Adipose tissue (tissue), 3 donors: Measurements from ENCODE around the gene B4GALT7. TPM values are rescaled to one million over a fixed set of nuclear protein-coding genes. Genes with fewer than 3 reads are reported as not detected.
"Not testable (repeated sequence)": the region's sequence is repeated elsewhere in the genome, so short reads cannot be mapped to it uniquely, and the experiment has no call there.

Experiments used
- H3K27ac ChIP-seq: one replicate; pipeline ENCODE4 v1.5.1; 2013; ENCODE audit warnings: low read depth, low read length
- WGBS, 3 donors: extraction: QIAGEN DNeasy Blood & Tissue Kit; methylation state at CpG; one replicate each; pipeline ENCODE4 v1.1.7; 2013; 5-methylcytosine and 5-hydroxymethylcytosine counted together
- polyA plus RNA-seq, 3 donors: library from polyadenylated mRNA; stranded (reverse); fragments of 200-250 nt; gene quantifications; one replicate each; pipeline ENCODE4 v1.2.3, GENCODE V29; 2013
- donor health status: healthy with polysubstance abuse.
- donor health status: Bipolar disorder and iron deficiency.
- donor health status: healthy.

The B4GALT7 gene
- polyA plus RNA-seq, 3 donors: 21.6 to 45.4 (median 23.8) TPM

DNA sequence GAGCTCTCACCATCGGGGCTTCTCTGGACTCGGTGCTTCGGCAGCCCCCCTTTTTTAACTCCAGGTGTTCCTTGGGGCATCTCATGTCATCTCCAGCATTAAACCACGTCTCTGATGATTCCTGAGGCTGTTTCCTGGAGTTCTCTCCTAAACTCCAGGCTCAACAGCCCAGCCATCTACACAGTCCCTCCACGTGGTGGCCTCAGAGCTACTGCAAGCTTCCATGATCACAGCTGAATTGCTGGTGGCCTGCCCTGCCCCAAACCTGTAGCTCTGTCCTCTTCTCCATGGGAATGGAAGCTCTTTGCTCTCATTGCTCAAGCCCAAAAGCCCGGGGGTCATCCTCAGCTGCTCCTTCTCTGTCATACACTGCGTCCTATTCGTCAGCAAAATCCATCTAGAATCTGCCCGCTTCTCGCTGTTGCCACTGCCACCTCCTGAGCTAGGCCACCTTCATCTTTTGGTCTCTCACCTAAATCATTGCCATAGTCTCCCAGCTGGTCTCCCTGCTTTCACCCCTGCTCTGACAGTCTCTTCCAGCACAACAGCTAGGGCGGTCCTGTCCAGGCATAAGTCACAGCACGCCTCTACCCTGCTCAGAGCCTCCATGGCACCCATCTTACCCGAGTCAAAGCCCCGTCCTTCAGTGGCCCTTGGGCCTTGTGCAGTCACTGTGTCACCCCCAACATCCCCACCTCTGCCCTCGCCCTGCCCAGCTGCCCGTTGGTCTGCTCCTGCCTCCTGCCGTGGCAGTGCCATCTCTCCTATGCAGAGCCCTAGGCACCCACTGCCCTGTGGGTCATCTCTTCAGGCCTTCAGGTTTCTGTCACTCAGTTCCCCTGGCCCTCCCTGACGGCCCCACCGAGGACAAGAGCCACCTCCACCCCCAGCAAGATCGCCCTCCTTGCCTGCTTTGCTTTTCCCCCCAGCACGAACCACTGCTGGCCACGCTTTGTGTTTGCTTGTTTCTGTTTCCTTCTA, 6.4 kb downstream of the B4GALT7 start:
- WGBS, 3 donors: 85 to 89% (median 87%) methylated on average over 22 of the region's 22 CpGs
- H3K27ac ChIP-seq: no peak overlapping the region

GRCh38 chr5:177607115-177607451, 7.2 kb downstream of the B4GALT7 start:
- H3K27ac ChIP-seq: no peak overlapping the region
- 59 to 67% (median 62%) methylated on average over 11 of the region's 11 CpGs for WGBS, 3 donors

GRCh38 chr5:177607452-177608192, 7.7 kb downstream of the B4GALT7 start:
- no peak overlapping the region for H3K27ac ChIP-seq
- 23 to 33% (median 24%) methylated on average over 15 of the region's 15 CpGs for WGBS, 3 donors

- H3K27ac ChIP-seq: no peak overlapping the region
- 89 to 94% (median 92%) methylated on average over 27 to 37 of the region's 37 CpGs for WGBS, 3 donors
These were observed 8.5 kb downstream of the B4GALT7 start for GRCh38 chr5:177608243-177609075.

DNA sequence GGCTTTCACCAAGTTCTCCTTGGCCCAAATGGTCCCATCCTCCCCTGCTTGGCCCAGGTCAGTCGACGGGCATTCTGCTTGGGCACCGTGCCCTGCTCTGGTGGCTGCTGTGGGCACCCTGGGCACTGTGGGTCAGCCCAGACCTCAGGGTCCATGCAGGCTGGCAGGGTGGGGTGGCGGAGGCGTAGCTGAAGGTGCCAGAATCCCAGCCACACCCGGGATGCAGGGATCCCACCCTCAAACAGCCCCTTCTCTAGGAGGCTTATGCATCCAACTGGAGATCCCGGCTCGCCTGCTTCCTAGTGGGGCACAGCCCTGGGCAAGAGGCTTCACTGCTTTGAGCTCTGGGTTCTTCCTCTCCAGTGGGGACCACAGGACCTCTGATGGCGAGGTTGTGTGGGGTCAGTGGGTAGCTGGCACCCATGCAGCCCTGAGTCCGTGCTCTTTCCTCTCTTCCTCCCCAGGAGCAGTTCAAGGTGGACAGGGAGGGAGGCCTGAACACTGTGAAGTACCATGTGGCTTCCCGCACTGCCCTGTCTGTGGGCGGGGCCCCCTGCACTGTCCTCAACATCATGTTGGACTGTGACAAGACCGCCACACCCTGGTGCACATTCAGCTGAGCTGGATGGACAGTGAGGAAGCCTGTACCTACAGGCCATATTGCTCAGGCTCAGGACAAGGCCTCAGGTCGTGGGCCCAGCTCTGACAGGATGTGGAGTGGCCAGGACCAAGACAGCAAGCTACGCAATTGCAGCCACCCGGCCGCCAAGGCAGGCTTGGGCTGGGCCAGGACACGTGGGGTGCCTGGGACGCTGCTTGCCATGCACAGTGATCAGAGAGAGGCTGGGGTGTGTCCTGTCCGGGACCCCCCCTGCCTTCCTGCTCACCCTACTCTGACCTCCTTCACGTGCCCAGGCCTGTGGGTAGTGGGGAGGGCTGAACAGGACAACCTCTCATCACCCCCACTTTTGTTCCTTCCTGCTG, 9.4 kb downstream of the B4GALT7 start:
- no peak overlapping the region for H3K27ac ChIP-seq

DNA sequence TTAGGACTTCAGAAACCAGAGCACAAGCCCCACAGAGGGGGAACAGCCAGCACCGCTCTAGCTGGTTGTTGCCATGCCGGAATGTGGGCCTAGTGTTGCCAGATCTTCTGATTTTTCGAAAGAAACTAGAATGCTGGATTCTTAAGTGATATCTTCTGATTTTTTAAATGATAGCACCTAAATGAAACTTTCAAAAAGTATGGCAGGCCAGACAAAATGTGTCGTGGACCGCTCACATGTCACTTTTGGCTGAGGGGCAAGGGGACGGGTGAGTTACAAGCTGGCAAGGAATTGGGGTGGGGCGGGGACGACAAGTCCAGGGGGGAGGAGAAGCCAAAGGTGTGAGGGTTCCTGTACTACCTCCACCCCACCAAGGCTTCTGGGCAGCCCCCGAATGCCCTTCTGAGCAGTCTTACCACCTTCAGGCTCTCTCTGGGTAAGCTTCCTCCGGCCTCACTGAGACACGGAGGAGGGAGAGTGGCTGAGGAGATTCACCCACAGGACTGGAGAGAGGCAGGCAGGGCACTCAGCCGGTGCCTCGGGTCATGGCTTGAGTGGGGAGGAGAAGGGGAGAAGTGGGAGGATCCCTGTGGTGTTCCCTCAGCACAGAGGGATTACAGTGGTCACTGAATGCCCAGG, 10.3 kb downstream of the B4GALT7 start:
- no peak overlapping the region for H3K27ac ChIP-seq
- WGBS, 3 donors: 64 to 84% (median 74%) methylated on average over 13 of the region's 13 CpGs

More for the DNA sequence above, 9.4 kb downstream of the B4GALT7 start:
- 75 to 83% (median 79%) methylated on average over 21 of the region's 21 CpGs for WGBS, 3 donors

GRCh38 chr5:177610770-177611445, 11.0 kb downstream of the B4GALT7 start:
- WGBS, 3 donors: 71 to 85% (median 82%) methylated on average over 4 of the region's 4 CpGs
- H3K27ac ChIP-seq: no peak overlapping the region

DNA sequence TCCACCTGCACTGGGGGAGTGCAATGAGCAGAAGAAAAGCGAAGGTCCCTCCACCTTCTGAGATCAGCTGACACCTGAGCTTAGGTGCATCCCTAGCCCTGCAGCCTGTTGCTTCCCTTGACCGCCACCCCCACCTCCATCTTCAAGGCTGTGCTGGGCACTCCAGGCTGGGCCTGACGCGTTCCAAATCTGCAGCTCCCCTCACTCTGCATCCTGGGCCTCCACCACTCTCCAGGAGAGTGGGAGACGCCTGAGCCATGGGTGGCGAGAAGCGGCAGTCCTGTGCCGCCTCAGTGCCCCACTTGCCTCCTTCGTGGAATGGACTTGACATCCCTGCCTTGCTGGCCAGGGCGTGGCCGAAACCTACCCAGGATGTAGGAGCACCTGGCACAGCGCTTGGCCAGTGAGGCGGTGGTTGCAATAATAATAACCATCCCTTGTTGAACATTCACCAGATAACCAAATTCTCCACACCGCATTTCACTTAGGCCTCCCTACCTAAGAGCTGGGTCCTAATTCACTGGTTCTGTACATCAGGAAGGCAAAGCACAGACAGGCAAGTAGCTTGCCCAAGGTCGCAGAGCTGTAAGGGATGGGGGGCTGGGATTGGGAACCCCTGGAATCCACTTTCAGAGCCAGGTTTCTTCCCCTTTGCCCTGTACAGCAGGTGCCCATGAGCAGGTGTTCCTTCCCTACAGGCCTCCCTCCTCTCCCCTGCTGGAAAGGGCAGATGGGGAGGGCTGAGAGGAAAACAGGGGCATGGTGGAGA, 11.7 kb downstream of the B4GALT7 start:
- no peak overlapping the region for H3K27ac ChIP-seq
- 90 to 94% (median 90%) methylated on average over 15 of the region's 15 CpGs for WGBS, 3 donors

- no peak overlapping the region for H3K27ac ChIP-seq
- 82 to 84% (median 82%) methylated on average over 5 to 6 of the region's 6 CpGs for WGBS, 3 donors
These were observed 12.3 kb downstream of the B4GALT7 start for GRCh38 chr5:177612215-177612673.

DNA sequence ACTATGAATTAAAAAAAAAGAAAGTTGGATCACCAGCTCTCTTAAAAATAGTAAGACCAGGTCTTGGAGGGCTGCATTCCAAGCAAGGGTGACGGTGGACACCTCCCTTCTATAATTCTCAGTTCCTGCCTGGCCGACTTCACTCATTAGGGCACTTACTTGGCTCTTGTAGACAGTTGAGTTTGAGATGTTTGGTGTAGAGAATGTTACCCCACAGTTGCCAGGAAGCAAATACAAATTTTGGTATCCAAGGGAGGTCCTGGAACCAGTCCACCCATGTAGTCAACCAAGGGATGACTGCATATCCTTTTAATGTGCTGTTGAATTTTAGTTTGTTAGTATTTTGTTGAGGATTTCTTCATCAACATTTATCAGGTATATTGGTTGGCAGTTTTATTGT, 20.6 kb downstream of the B4GALT7 start:
- WGBS, 3 donors: 67 to 95% (median 70%) methylated on average over 2 of the region's 2 CpGs
- no peak overlapping the region for H3K27ac ChIP-seq

DNA sequence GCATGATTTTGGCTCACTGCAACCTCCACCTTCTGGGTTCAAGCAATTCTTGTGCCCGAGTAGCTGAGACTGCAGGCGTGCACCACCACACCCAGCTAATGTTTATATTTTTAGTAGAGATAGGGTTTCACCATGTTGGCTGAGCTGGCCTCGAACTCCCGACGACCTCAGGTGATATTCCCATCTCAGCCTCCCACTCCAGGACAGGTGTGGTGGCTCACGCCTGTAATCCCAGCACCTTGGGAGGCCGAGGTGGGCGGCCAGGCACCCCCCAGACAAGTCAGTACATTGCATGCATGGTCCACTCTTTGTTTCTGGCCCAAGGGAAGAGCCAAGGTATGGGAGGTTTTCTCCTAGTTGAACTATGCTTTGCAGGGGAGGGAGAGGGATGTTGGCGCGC, 24.2 kb downstream of the B4GALT7 start:
- WGBS, 3 donors: 95 to 98% (median 97%) methylated on average over 10 of the region's 10 CpGs
- not testable (repeated sequence) for H3K27ac ChIP-seq

DNA sequence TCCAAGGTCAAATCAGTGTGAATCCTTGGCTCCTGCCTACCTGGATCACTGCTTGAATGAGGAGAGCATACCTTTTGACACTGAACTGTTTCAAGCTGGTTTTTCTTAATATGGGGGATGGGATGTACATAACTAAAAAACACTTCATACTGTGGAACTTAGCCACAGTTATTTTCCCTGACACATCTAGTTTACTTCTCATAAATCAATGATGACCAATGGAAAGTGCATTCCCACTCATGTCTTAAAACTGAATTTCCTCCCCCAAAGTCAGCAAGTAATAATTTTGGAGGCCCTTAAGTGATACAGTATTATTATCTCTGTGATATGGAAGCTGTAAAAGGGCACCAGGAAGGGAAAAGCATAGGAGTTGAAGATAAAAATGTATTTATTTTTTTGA, 30.3 kb downstream of the B4GALT7 start:
- H3K27ac ChIP-seq: not testable (repeated sequence)

GRCh38 chr5:177634912-177635311, 35.0 kb downstream of the B4GALT7 start:
- H3K27ac ChIP-seq: not testable (repeated sequence)

GRCh38 chr5:177645462-177645861, 45.5 kb downstream of the B4GALT7 start:
- H3K27ac ChIP-seq: not testable (repeated sequence)
- WGBS, 3 donors: no CpG with 5 or more reads among the region's 1 CpG

More at GRCh38 chr5:177634912-177635311, 35.0 kb downstream of the B4GALT7 start:
- 96 to 100% (median 98%) methylated on average over 3 of the region's 3 CpGs for WGBS, 3 donors

DNA sequence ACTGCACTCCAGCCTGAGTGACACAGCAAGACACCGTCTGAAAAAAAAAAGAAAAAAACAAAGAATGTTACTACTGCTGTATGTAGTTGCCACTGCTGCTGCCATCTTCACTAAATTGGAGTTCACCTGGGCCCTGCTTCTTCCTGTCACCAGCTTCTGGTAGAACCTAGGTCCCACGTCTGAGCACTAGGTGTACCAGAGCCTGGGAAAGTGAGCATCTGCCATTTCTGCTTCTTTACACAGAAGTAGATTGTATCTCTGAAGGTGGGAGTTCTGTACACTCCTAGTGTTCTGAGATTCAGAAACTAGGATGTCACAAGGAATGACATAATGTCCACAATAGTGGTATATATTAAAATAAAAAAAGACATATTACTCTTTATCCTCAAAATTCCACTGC, 51.3 kb downstream of the B4GALT7 start:
- 45 to 100% (median 96%) methylated on average over 2 of the region's 2 CpGs for WGBS, 3 donors
- H3K27ac ChIP-seq: not testable (repeated sequence)

DNA sequence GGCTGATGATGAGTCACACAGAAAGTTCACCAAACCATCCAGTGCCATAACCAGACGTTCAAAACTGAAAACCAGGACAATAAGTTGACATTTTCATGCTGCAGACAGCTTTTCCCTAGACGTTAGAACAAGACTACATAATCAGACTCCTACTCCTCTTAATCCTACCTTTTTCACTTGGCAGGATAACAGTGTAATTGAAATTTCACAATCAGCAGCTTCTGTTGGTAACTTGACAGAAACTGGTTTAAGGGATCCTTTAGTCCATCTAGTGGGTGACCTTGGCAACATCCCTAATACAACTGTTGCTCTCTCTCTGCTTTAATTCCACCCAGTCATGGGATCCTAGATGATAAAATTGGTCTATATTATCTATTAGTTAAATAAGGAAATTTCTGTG, 57.9 kb downstream of the B4GALT7 start:
- WGBS, 3 donors: 26 to 42% (median 35%) methylated on average over 2 of the region's 2 CpGs
- not testable (repeated sequence) for H3K27ac ChIP-seq
